ENCODE measurements around the gene ADAMTS2.

GRCh38 chr5:179188636-179189035, 156.6 kb downstream of the ADAMTS2 start:
- TF ChIP-seq, protein P1, sequence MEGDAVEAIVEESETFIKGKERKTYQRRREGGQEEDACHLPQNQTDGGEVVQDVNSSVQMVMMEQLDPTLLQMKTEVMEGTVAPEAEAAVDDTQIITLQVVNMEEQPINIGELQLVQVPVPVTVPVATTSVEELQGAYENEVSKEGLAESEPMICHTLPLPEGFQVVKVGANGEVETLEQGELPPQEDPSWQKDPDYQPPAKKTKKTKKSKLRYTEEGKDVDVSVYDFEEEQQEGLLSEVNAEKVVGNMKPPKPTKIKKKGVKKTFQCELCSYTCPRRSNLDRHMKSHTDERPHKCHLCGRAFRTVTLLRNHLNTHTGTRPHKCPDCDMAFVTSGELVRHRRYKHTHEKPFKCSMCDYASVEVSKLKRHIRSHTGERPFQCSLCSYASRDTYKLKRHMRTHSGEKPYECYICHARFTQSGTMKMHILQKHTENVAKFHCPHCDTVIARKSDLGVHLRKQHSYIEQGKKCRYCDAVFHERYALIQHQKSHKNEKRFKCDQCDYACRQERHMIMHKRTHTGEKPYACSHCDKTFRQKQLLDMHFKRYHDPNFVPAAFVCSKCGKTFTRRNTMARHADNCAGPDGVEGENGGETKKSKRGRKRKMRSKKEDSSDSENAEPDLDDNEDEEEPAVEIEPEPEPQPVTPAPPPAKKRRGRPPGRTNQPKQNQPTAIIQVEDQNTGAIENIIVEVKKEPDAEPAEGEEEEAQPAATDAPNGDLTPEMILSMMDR (IDR thresholded peaks at IDR 0.05) = no peak
- no peak for TF ChIP-seq POLR2A (IDR thresholded peaks at IDR 0.05)

Measured in lower leg skin (tissue), 3 donors.